ENCODE measurements around the gene FHL2. TPM values are rescaled to one million over a fixed set of nuclear protein-coding genes. Genes with fewer than 3 reads are reported as not detected.

Gene FHL2
- total and polyA plus RNA-seq, 2 donors (not counting 3 experiments of a cell fraction or from before 2014, with no cell fraction given): 197 to 491 TPM

DNA sequence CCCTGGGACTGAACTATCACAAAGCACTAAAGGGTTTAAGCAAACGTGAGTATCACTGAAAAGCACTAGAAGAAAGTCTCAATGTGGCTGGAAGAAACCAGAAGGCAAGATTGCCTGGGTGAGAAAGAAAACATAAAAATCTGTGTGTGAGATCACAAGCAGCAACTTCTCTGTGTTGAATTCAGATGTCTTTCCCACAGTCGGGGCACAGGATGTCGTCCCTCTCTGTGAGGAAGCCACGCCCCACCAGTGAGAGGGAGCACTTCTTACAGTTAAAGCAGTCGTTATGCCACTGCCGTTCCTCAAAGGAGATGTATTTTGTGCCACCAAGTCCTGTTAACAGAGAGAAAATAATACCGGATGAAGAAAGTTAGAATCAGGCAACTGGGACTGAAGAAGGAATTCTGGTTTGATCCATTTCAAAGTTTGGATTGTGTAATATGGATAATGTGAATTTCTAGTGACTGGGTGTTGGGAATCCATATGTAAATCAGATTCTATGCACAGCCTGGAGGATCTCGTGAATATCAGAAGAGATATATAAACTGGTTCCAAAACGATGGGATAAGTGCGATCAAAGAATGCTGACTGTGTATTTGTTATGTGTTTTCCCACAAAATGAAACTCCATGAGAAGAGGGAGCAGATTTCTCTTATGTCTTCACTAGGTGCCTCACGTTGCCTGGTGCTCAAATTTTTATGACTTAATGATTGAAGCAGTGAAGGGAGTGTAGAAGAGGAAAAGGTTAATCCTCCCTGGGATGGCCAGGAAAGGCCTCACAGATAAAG is 37.6 kb downstream of the FHL2 start:
- Histone ChIP-seq H3K4me3 (replicated peaks in 1 of 3; ENCODE audit: insufficient read depth in 1 of 3, low read depth in 1 of 3, low read length in 3 of 3) (no peak overlapping the region), H3K9me1 (replicated peaks; ENCODE audit: control insufficient read depth, extremely low read depth, insufficient read depth, low read length) (no peaks in the 10 kb centered on the region), H3K4me2 (ENCODE audit: insufficient read depth, low read length) (no peak overlapping the region), H2AFZ (ENCODE audit: low read depth, low read length) (no peak overlapping the region), H3K27ac (ENCODE audit: insufficient read depth, low read depth, low read length) (no peak overlapping the region), H3K4me1 (ENCODE audit: control insufficient read depth, extremely low read depth, insufficient read depth, low read length) (no peaks in the 10 kb centered on the region), H3K36me3 (ENCODE audit: control insufficient read depth in 2 of 2, extremely low read depth in 1 of 2, insufficient read depth in 2 of 2, low read length in 2 of 2) (peaks cover 45 to 53% of the 10 kb centered on the region in 2 experiments), H4K20me1 (replicated peaks; ENCODE audit: control insufficient read depth, extremely low read depth, insufficient read depth, low read length) (peaks cover 5% of the 10 kb centered on the region), H3K9ac (replicated peaks; ENCODE audit: extremely low read depth, insufficient read depth, low read length) (no peak overlapping the region), H3K79me2 (ENCODE audit: control insufficient read depth, insufficient read depth, low read length) (peaks cover 18% of the 10 kb centered on the region), H3K9me3 (replicated peaks; ENCODE audit: control insufficient read depth, insufficient read depth, low read length) (no peaks in the 10 kb centered on the region), H3K27me3 (ENCODE audit: control insufficient read depth in 2 of 2, insufficient read depth in 2 of 2, low read length in 2 of 2) (no peaks in the 10 kb centered on the region)
- FAIRE-seq (no peak), DNase-seq (ENCODE audit: low read depth, low spot score) (no peak)
- no TSS peak for BruUV-seq (replicated peaks)
- POLR2A ChIA-PET: no interaction called here
- TF ChIP-seq MYC (IDR thresholded peaks at IDR 0.05; ENCODE audit: low read depth, low read length): no peak
- TF ChIP-seq, protein P1, sequence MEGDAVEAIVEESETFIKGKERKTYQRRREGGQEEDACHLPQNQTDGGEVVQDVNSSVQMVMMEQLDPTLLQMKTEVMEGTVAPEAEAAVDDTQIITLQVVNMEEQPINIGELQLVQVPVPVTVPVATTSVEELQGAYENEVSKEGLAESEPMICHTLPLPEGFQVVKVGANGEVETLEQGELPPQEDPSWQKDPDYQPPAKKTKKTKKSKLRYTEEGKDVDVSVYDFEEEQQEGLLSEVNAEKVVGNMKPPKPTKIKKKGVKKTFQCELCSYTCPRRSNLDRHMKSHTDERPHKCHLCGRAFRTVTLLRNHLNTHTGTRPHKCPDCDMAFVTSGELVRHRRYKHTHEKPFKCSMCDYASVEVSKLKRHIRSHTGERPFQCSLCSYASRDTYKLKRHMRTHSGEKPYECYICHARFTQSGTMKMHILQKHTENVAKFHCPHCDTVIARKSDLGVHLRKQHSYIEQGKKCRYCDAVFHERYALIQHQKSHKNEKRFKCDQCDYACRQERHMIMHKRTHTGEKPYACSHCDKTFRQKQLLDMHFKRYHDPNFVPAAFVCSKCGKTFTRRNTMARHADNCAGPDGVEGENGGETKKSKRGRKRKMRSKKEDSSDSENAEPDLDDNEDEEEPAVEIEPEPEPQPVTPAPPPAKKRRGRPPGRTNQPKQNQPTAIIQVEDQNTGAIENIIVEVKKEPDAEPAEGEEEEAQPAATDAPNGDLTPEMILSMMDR (IDR thresholded peaks at IDR 0.05; ENCODE audit: extremely low read depth in 1 of 2, insufficient read depth in 1 of 2, low read depth in 1 of 2, low read length in 2 of 2): no peak
- no peak for TF ChIP-seq POLR2AphosphoS5 (IDR thresholded peaks at IDR 0.05; ENCODE audit: insufficient read depth, low read depth, low read length)
- no peak for TF ChIP-seq GATA2 (IDR thresholded peaks at IDR 0.05; ENCODE audit: insufficient read depth, insufficient read length, low read depth, low read length)
- no peak for TF ChIP-seq JUN (IDR thresholded peaks at IDR 0.05; ENCODE audit: borderline replicate concordance, insufficient read depth, insufficient read length, low read depth)
- TF ChIP-seq EZH2 (IDR thresholded peaks at IDR 0.05; ENCODE audit: borderline replicate concordance, low read depth, low read length, severe bottlenecking): no peak
- TF ChIP-seq FOS (IDR thresholded peaks at IDR 0.05; ENCODE audit: borderline replicate concordance, insufficient read depth, low read length): no peak
- TF ChIP-seq POLR2A (IDR thresholded peaks at IDR 0.05; ENCODE audit: low read depth, low read length): no peak
- TF ChIP-seq, protein P2, sequence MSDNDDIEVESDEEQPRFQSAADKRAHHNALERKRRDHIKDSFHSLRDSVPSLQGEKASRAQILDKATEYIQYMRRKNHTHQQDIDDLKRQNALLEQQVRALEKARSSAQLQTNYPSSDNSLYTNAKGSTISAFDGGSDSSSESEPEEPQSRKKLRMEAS (IDR thresholded peaks at IDR 0.05; ENCODE audit: insufficient read depth, insufficient read length): no peak
- intact Hi-C loops (cut with micrococcal nuclease) (no loop called here), dilution Hi-C loops (cut with MboI; ENCODE audit: extremely low pct_ligation_motif_present, low sequenced_read_pairs) (no loop called here)
- CTCF ChIA-PET: no interaction called here

All from endothelial cell of umbilical vein (primary cell).